HG03469 (cell line): ENCODE data around the gene ANGPTL3.
A peak's percentile ranks its signal among the peaks of the same experiment; 100 is the strongest.

Experiments
- ATAC-seq: cut with Tn5 transposase; IDR thresholded peaks from one replicate; pipeline ENCODE4 v1.9.1; 2021; ENCODE audit warnings: mild to moderate bottlenecking, moderate library complexity, moderate number of reproducible peaks; ENCODE audit not compliant: unreplicated experiment

Gene ANGPTL3

DNA sequence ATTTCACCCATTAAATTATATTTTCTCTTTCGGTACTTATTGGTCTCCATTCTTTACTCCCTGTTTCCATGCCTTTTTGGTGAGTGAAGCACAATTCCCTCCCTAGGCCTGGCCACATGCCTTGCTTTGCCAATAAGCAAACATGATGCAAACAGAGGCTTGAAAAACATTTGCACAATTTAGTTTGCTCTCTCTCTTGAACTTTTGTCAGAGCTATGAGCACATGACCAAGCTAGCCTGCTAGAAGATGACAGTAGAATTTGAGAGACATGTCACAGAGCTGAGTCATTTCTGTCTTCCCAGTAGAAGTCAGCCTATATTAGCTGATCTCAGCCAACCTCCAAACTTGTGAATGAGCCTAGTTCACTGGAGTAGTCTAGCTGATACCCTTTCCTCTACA lies 24.6 kb downstream of the ANGPTL3 start:
- ATAC-seq, result peak; percentile 89

DNA sequence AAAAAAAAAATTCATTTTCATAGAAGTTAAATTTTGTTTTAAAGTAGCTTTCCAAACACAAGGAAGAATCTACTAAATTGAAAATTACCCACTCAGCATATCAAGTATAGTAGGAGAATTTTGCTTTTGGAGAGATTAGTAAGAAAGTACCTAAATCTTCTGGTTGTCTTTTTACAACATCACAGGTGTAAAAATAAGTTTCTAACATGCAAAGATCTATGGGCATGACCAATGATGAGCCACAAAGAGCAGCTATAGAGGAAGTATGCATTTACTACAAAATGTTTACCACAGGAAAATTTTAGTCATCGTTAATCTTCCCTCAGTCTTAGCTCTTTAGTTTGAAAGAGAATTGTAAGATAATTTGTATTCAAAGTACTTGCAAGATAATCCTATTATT lies 28.1 kb downstream of the ANGPTL3 start:
- peak; percentile 56 for ATAC-seq

DNA sequence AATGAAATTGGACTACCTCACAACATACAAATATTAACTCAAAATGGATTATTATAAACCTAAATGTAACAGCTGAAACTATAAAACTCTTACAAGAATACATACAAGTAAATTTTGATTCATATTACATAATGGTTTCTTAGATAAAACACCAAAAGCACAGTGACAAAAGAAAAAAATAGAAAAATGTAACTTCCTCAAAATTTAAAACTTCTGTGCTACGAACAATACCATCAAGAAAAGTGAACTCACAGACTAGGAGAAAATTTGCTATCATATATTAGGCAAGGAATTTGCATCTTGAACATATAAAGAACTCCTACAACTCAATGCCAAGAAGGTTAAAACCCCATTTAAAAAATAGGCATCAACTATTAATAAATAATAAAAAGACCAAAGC lies 31.2 kb downstream of the ANGPTL3 start:
- ATAC-seq, result no peak

DNA sequence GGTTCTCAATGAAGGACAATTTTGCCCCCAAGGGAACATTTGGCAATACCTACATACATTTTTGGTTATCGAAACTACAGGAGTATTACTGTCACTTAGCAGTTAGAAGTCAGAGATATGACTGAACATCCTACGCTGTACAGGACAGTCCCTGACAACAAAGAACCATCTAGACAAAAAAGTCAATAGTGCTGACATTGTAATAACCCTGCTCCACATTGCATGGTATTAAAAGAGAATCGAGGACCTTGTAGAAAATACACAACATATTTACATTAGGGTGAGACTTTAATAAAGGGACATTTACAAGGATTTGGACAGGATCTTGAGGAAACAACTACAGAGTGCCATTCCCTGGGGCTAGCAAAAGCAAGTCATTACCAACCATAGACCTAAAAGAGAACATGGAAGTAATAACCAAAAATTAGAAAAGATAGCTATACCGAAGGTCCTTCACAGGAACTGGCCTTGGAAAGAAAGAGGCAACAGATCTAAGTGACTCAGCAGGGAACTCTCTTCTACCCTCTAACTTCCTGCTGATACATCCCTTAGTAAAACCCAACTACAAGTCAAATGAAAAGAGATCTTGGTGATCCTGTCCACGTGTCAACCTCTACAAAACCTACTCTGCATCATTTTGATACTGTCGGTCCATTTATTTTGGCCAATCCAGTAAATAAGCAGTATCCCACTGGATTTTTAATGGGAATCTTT lies 40.2 kb downstream of the ANGPTL3 start:
- ATAC-seq, result no peak

DNA sequence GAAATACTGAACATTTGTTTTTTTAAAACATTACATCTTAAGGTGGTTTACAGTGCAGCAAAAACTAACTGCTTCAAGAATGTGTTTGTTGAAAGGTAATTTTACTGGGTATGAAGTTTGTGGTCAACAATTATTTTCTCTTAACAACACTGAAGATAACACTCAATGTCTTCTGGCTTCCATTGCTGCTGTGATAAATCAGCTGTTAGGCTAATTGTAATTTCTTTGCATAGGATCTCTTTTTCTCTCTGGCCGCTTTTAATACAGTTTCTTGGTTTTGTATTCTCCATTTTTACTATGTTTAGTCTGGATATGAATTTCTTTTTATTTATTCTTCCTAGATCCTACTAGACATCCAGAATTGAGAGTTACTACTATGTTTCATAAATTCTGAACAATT lies 46.0 kb downstream of the ANGPTL3 start:
- ATAC-seq, result no peak

DNA sequence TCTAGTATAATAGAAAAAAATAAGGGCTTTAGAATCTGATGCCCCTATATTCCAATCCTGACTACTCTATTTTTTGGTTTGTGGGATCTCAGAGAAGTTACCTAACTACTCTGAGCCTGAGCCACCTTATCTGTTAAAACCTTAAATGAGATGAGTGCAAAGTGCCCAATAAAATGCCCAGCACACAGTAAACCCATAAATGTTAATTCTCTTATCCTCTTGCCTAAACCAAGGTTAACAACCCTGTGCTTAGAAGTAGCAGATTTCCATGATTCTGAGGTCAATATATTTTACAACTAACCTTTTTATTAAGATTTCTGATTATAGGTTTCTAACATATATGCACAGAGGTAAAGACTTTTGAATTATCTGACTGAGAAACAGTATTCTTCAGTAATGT lies 55.1 kb downstream of the ANGPTL3 start:
- no peak for ATAC-seq

DNA sequence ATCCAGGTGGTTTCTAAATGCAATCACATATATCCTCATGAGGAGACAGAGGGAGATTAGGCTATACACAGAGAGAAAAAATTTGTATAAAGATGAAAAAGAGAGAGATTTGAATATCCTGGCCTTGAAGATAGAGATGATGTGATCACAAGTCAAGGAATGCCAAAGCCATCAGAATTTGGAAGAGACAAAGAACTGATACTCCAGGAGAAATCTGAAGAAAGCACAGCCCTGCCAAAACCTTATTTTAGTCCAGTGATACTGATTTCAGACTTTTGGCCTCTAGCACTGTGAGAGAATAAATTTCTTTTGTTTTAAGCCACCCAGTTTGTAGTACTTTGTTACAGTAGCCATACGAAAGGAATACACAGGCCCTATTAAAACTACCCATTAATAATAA lies 57.4 kb downstream of the ANGPTL3 start:
- no peak for ATAC-seq
